Adrenal gland (tissue), 5 donors: ENCODE results near the gene GJD4.

Experiments
- POLR2A ChIP-seq, 2 donors: fragments of 450-650 bp; IDR thresholded peaks; one replicate each; pipeline ENCODE4 v1.6.1; 2017; ENCODE audit warnings: antibody characterized with exemption in 2 of 2, mild to moderate bottlenecking in 2 of 2, moderate library complexity in 1 of 2
- TF ChIP-seq, protein P1 (sequence below), 6 experiments: fragments of 450-650 bp in 4 of 6; fragments of 200-600 bp in 2 of 6; sonication (generic) in 1 of 6; IDR thresholded peaks; 1 replicate in 5 of 6; 2 replicates in 1 of 6; pipeline versions ENCODE4 v1.5.1 to v1.8.0; 2016 to 2021; ENCODE audit warnings: antibody characterized with exemption in 6 of 6, mild to moderate bottlenecking in 2 of 6, moderate library complexity in 1 of 6
- donor health status: DM: no; HTN: no; CAD: no.

DNA sequence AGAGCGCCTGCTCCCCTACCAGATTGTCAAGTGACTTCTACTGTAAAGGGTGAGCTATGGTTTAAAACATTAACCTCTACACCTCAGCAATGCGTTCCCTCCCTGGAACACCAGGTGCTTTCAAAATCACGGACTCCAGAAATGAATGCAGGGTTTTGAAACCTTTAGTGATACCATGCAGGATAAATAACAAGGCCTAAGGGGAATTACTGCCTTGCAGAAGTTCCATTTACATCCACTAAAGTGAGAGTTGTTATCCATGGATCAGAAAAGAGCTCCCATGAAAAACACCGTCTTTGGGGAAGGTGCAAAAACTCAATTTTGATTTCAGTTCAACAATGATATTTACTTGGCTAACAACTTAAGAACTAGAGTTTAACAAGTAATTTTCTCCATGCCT, 33.0 kb downstream of the GJD4 start:
- no peak for TF ChIP-seq POLR2A (IDR thresholded peaks at IDR 0.05)
- TF ChIP-seq, protein P1, sequence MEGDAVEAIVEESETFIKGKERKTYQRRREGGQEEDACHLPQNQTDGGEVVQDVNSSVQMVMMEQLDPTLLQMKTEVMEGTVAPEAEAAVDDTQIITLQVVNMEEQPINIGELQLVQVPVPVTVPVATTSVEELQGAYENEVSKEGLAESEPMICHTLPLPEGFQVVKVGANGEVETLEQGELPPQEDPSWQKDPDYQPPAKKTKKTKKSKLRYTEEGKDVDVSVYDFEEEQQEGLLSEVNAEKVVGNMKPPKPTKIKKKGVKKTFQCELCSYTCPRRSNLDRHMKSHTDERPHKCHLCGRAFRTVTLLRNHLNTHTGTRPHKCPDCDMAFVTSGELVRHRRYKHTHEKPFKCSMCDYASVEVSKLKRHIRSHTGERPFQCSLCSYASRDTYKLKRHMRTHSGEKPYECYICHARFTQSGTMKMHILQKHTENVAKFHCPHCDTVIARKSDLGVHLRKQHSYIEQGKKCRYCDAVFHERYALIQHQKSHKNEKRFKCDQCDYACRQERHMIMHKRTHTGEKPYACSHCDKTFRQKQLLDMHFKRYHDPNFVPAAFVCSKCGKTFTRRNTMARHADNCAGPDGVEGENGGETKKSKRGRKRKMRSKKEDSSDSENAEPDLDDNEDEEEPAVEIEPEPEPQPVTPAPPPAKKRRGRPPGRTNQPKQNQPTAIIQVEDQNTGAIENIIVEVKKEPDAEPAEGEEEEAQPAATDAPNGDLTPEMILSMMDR (IDR thresholded peaks at IDR 0.05), result no peak
